CD14-positive monocyte (primary cell): Measurements from ENCODE around the gene EML4. TPM values are rescaled to one million over a fixed set of nuclear protein-coding genes. Genes with fewer than 3 reads are reported as not detected.

ENCODE experiments used
- DNase-seq, 3 donors: peaks; one replicate each; pipeline ENCODE4 v3.0.0-alpha.2; 2011 to 2022
- H2AFZ ChIP-seq: 2 replicates; pipeline ENCODE4 v1.6.0; 2012; ENCODE audit warnings: mild to moderate bottlenecking, low read depth, low read length, inconsistent platforms; ENCODE audit not compliant: insufficient read depth, poor library complexity, severe bottlenecking
- H3K27ac ChIP-seq, 2 donors: 1 replicate in 1 of 2; 2 replicates in 1 of 2; pipeline ENCODE4 v1.5.1; 2012 to 2013; ENCODE audit warnings: low read length in 2 of 2, control low read depth in 1 of 2, inconsistent platforms in 1 of 2, low read depth in 1 of 2, mild to moderate bottlenecking in 1 of 2
- H3K27me3 ChIP-seq, 2 donors: one replicate each; pipeline versions ENCODE4 v1.6.0 to v1.6.1; 2011 to 2013; ENCODE audit warnings: low read length in 2 of 2; ENCODE audit not compliant: control insufficient read depth in 2 of 2, insufficient read depth in 2 of 2
- H3K36me3 ChIP-seq, 2 donors: replicated peaks in 1 of 2; 1 replicate in 1 of 2; 2 replicates in 1 of 2; pipeline versions ENCODE4 v1.5.1 to v1.6.1; 2012 to 2013; ENCODE audit warnings: low read length in 2 of 2, control low read depth in 1 of 2, inconsistent platforms in 1 of 2, mild to moderate bottlenecking in 1 of 2; ENCODE audit not compliant: insufficient read depth in 2 of 2, control insufficient read depth in 1 of 2
- H3K4me1 ChIP-seq, 2 donors: 1 replicate in 1 of 2; 2 replicates in 1 of 2; pipeline versions ENCODE4 v1.5.1 to v1.6.1; 2012 to 2013; ENCODE audit warnings: low read length in 2 of 2, control low read depth in 1 of 2, inconsistent platforms in 1 of 2, mild to moderate bottlenecking in 1 of 2, moderate library complexity in 1 of 2; ENCODE audit not compliant: insufficient read depth in 2 of 2, control insufficient read depth in 1 of 2
- H3K4me2 ChIP-seq: replicated peaks from 2 replicates; pipeline ENCODE3; 2012; ENCODE audit warnings: low read length, moderate library complexity, mild to moderate bottlenecking; ENCODE audit not compliant: poor library complexity, severe bottlenecking; ENCODE audit errors: extremely low read depth
- H3K4me3 ChIP-seq, 3 experiments: fragments of 200-600 bp in 1 of 3; sonication (generic) in 1 of 3; replicated peaks in 1 of 3; 1 replicate in 2 of 3; 2 replicates in 1 of 3; pipeline ENCODE4 v1.5.1; 2011 to 2013; ENCODE audit warnings: low read length in 3 of 3, mild to moderate bottlenecking in 3 of 3, control low read depth in 2 of 3, low read depth in 2 of 3, inconsistent platforms in 1 of 3, moderate library complexity in 1 of 3
- H3K79me2 ChIP-seq: 2 replicates; pipeline ENCODE4 v1.6.0; 2012; ENCODE audit warnings: mild to moderate bottlenecking, control low read depth, inconsistent platforms, low read length, moderate library complexity; ENCODE audit not compliant: insufficient read depth
- H3K9ac ChIP-seq: 2 replicates; pipeline ENCODE4 v1.6.0; 2017; ENCODE audit warnings: low read length, mild to moderate bottlenecking; ENCODE audit not compliant: insufficient read depth, poor library complexity, severe bottlenecking
- H3K9me3 ChIP-seq, 2 donors: replicated peaks in 1 of 2; 1 replicate in 1 of 2; 2 replicates in 1 of 2; pipeline versions ENCODE4 v1.5.1 to v1.6.1; 2012 to 2013; ENCODE audit warnings: low read length in 2 of 2, control low read depth in 1 of 2; ENCODE audit not compliant: control insufficient read depth in 1 of 2, insufficient read depth in 1 of 2
- H4K20me1 ChIP-seq: 2 replicates; pipeline ENCODE4 v1.6.0; 2012; ENCODE audit warnings: mild to moderate bottlenecking, low read length, control low read depth, moderate library complexity; ENCODE audit not compliant: insufficient read depth
- H3K27ac Mint-ChIP-seq, 7 donors: one replicate each; pipeline ENCODE4 v1.8.0; 2020; ENCODE audit warnings: mild to moderate bottlenecking in 7 of 7, mixed read lengths in 7 of 7, moderate library complexity in 6 of 7, inconsistent platforms in 2 of 7
- H3K27me3 Mint-ChIP-seq, 3 donors: one replicate each; pipeline ENCODE4 v1.8.0; 2021 to 2022; ENCODE audit warnings: low read depth in 3 of 3, mild to moderate bottlenecking in 3 of 3, mixed read lengths in 3 of 3, moderate library complexity in 3 of 3, inconsistent platforms in 1 of 3
- H3K36me3 Mint-ChIP-seq, 2 donors: one replicate each; pipeline ENCODE4 v1.8.0; 2020; ENCODE audit warnings: mixed read lengths in 2 of 2, inconsistent platforms in 1 of 2, mild to moderate bottlenecking in 1 of 2
- H3K4me1 Mint-ChIP-seq: one replicate; pipeline ENCODE4 v1.8.0; 2020; ENCODE audit warnings: mild to moderate bottlenecking, mixed read lengths
- H3K4me3 Mint-ChIP-seq, 2 donors: one replicate each; pipeline ENCODE4 v1.8.0; 2020; ENCODE audit warnings: mild to moderate bottlenecking in 2 of 2, mixed read lengths in 2 of 2, moderate library complexity in 1 of 2
- H3K9me3 Mint-ChIP-seq, 7 donors: one replicate each; pipeline ENCODE4 v1.8.0; 2020 to 2022; ENCODE audit warnings: mixed read lengths in 7 of 7, mild to moderate bottlenecking in 6 of 7, moderate library complexity in 6 of 7, inconsistent platforms in 2 of 7
- CTCF ChIP-seq: fragments of 200-600 bp; IDR thresholded peaks from one replicate; pipeline ENCODE4 v1.8.0; 2022; ENCODE audit warnings: antibody characterized with exemption, mild to moderate bottlenecking
- WGBS: methylation state at CpG from one replicate; pipeline ENCODE4 v1.1.5; 2013; ENCODE audit warnings: missing lambda C conversion rate; ENCODE audit not compliant: insufficient coverage; 5-methylcytosine and 5-hydroxymethylcytosine counted together
- intact Hi-C, 2 donors: fragments of 100-400 bp; cut with micrococcal nuclease; formaldehyde crosslinking; loops; one replicate each; pipeline versions ENCODE4 v1.15.0 to v1.15.1; 2023
- polyA plus RNA-seq, 3 donors: library from polyadenylated mRNA; depleted of rRNA in 1 of 3; unstranded in 2 of 3; stranded (reverse) in 1 of 3; fragments of 300-500 nt in 2 of 3; fragments of >200 nt in 1 of 3; fragmentation: Illumina TruSeq in 2 of 3; gene quantifications; 1 replicate in 2 of 3; 2 replicates in 1 of 3; pipeline ENCODE4 v1.2.3, GENCODE V29; 2012 to 2021

EML4 gene
- polyA plus RNA-seq, 3 donors, result 11.5 to 24.3 (median 15.0) TPM

DNA sequence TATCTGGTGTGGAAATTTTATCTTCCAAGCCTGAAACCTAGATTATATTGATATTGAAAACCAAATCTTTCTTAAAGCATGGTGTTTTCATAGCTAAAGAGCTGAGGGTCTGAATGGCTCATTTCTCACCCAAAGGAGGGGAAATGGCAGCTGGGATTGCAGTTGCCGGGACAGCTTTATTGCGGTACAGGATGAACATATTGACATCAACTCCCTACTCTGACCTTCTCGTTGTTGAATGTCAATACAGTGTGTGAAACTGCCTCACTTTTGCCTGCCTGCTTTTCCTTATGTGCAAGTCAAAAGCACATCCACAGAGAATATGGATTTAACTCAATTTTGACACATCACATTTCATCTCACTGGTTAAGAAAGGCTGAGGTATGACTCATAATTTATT is 195.5 kb downstream of the EML4 start:
- Histone ChIP-seq H4K20me1 (no peaks in the 10 kb centered on the region), H3K79me2 (peaks cover 14% of the 10 kb centered on the region), H3K9me3 (no peaks in the 10 kb centered on the region), H3K27me3 (no peaks in the 10 kb centered on the region), H3K9ac (no peak overlapping the region), H3K27ac (no peak overlapping the region), H3K4me3 (no peak overlapping the region), H3K4me2 (no peak overlapping the region), H3K36me3 (no peaks in the 10 kb centered on the region), H3K4me1 (peaks cover 14 to 21% of the 10 kb centered on the region in 2 donors), H2AFZ (no peak overlapping the region)
- H3K4me1 Mint-ChIP-seq, result peaks cover 18% of the 10 kb centered on the region
- no peaks in the 10 kb centered on the region for H3K36me3 Mint-ChIP-seq
- peaks cover 4 to 6% (median 5%) of the 10 kb centered on the region in 3 donors for H3K27me3 Mint-ChIP-seq
- no peak overlapping the region for H3K27ac Mint-ChIP-seq
- no peak for TF ChIP-seq CTCF
- H3K9me3 Mint-ChIP-seq, result peaks cover 0 to 3% (median 0%) of the 10 kb centered on the region in 7 donors
- intact Hi-C loops, result no loop called here
- WGBS, result no CpG with 5 or more reads among the region's 3 CpGs
- no peak overlapping the region for H3K4me3 Mint-ChIP-seq
- DNase-seq, result no peak

DNA sequence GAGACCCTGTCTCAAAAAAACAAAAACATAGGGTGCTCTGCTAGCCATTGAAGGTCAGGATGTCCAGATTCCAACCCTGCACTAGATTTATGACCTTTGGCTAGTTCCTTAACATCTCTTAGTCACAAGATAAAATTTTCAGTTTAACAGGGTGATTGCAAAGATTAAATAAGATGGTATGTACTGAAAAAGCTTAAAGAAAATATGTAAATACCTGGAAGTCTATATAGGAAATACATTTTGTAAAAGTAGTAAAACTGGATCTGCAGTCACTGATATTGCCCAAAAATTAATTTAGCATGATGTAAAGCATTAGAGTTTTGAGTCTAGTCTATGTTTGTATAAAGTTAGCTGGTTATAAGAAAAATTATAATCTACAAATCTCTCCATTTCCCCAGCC is 197.3 kb downstream of the EML4 start:
- no peak overlapping the region for H3K27ac ChIP-seq
- no peaks in the 10 kb centered on the region for H3K9me3 Mint-ChIP-seq
- H3K27me3 ChIP-seq, result no peaks in the 10 kb centered on the region
- H3K4me2 ChIP-seq, result no peak overlapping the region
- H2AFZ ChIP-seq, result no peak overlapping the region
- no peak overlapping the region for H3K4me3 Mint-ChIP-seq
- intact Hi-C loops, result no loop called here
- H3K36me3 ChIP-seq, result no peaks in the 10 kb centered on the region
- H3K27ac Mint-ChIP-seq, result no peak overlapping the region
- peaks cover 7 to 8% of the 10 kb centered on the region in 2 donors for H3K4me1 ChIP-seq
- no peaks in the 10 kb centered on the region for H3K36me3 Mint-ChIP-seq
- H3K79me2 ChIP-seq, result no peaks in the 10 kb centered on the region
- H3K9me3 ChIP-seq, result no peaks in the 10 kb centered on the region
- no peak overlapping the region for H3K4me3 ChIP-seq
- DNase-seq, result no peak
- peaks cover 4 to 8% (median 6%) of the 10 kb centered on the region in 3 donors for H3K27me3 Mint-ChIP-seq
- peaks cover 10% of the 10 kb centered on the region for H3K4me1 Mint-ChIP-seq
- no peak for TF ChIP-seq CTCF
- no peaks in the 10 kb centered on the region for H4K20me1 ChIP-seq
- no peak overlapping the region for H3K9ac ChIP-seq
